A673 (cell line): Measurements from ENCODE around the gene VMO1.

Experiments
- CTCF ChIP-seq: fragments of 300-800, 200-600 bp; sonication (generic); conservative IDR thresholded peaks from 2 replicates; pipeline ENCODE4 v1.5.1; 2017; ENCODE audit warnings: low read depth, mild to moderate bottlenecking, antibody characterized with exemption, low read length, moderate library complexity, mixed read lengths
- EZH2 ChIP-seq: fragments of 200-600 bp; sonication (generic); IDR thresholded peaks from 2 replicates; pipeline ENCODE4 v1.6.1; 2017; ENCODE audit warnings: borderline replicate concordance, low read depth, mild to moderate bottlenecking, mixed read lengths, antibody characterized with exemption, low read length; ENCODE audit not compliant: poor library complexity, severe bottlenecking

- TF ChIP-seq CTCF (no peak), EZH2 (no peak)
Observed at GRCh38 chr17:4747847-4748246, 38.3 kb downstream of the VMO1 start.
